Chondrocyte (in vitro differentiated cells): Measurements from ENCODE around the gene IZUMO1R. TPM values are rescaled to one million over a fixed set of nuclear protein-coding genes. Genes with fewer than 3 reads are reported as not detected.

ENCODE experiments used
- DNase-seq: peaks from one replicate; pipeline ENCODE4 v3.0.0; 2021; ENCODE audit warnings: mixed read lengths, low spot score
- H3K27ac Mint-ChIP-seq: one replicate; pipeline ENCODE4 v1.8.0; 2021; ENCODE audit warnings: mild to moderate bottlenecking, moderate library complexity, mixed read lengths; ENCODE audit not compliant: unreplicated experiment
- H3K27me3 Mint-ChIP-seq: 2 replicates; pipeline ENCODE4 v1.8.0; 2021; ENCODE audit warnings: low read depth, mixed read lengths
- H3K36me3 Mint-ChIP-seq: 2 replicates; pipeline ENCODE4 v1.8.0; 2021; ENCODE audit warnings: low read depth, mixed read lengths
- H3K4me1 Mint-ChIP-seq: 2 replicates; pipeline ENCODE4 v1.8.0; 2021; ENCODE audit warnings: low read depth, mild to moderate bottlenecking, mixed read lengths
- H3K4me3 Mint-ChIP-seq: one replicate; pipeline ENCODE4 v1.8.0; 2021; ENCODE audit warnings: mild to moderate bottlenecking, moderate library complexity, mixed read lengths; ENCODE audit not compliant: unreplicated experiment
- H3K9me3 Mint-ChIP-seq: 2 replicates; pipeline ENCODE4 v1.8.0; 2021; ENCODE audit warnings: low read depth, mixed read lengths
- total RNA-seq: library from RNA; stranded (reverse); gene quantifications from 3 replicates; pipeline ENCODE4 v1.2.1, GENCODE V29; 2021
- TF ChIP-seq, protein P1 (sequence below): fragments of 200-600 bp; sonication (generic); IDR thresholded peaks from 2 replicates; pipeline ENCODE4 v1.5.0; 2021; ENCODE audit warnings: antibody characterized with exemption, mild to moderate bottlenecking, moderate library complexity

IZUMO1R gene
- total RNA-seq, 1 donor from 2014 or later = not detected

DNA sequence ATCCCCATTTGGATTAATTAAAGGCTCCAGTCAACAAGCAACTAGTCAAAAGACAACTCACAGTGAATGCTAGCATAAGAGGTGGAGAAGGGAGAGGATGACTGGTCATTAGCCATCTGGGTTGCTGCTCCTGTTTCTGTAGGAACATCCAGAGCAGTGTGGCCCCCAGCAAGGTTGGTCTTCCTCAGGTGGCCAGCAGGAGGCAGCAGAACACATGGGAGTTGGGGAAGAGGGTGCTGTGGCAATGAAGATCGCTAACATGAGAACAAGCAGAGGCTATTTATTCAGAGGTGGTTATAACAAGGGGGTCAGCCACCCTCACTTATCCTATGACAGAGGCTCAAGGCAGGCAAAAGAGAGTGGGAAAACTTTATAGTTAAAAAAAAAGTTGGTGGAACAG lies 21.3 kb downstream of the IZUMO1R start:
- DNase-seq = no peak
- Mint-ChIP-seq H3K27ac (no peak overlapping the region), H3K4me3 (no peak overlapping the region), H3K36me3 (no peaks in the 10 kb centered on the region), H3K27me3 (peaks cover 14% of the 10 kb centered on the region), H3K9me3 (peaks cover 12% of the 10 kb centered on the region), H3K4me1 (no peaks in the 10 kb centered on the region)
- TF ChIP-seq, protein P1, sequence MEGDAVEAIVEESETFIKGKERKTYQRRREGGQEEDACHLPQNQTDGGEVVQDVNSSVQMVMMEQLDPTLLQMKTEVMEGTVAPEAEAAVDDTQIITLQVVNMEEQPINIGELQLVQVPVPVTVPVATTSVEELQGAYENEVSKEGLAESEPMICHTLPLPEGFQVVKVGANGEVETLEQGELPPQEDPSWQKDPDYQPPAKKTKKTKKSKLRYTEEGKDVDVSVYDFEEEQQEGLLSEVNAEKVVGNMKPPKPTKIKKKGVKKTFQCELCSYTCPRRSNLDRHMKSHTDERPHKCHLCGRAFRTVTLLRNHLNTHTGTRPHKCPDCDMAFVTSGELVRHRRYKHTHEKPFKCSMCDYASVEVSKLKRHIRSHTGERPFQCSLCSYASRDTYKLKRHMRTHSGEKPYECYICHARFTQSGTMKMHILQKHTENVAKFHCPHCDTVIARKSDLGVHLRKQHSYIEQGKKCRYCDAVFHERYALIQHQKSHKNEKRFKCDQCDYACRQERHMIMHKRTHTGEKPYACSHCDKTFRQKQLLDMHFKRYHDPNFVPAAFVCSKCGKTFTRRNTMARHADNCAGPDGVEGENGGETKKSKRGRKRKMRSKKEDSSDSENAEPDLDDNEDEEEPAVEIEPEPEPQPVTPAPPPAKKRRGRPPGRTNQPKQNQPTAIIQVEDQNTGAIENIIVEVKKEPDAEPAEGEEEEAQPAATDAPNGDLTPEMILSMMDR = peak; percentile 45

DNA sequence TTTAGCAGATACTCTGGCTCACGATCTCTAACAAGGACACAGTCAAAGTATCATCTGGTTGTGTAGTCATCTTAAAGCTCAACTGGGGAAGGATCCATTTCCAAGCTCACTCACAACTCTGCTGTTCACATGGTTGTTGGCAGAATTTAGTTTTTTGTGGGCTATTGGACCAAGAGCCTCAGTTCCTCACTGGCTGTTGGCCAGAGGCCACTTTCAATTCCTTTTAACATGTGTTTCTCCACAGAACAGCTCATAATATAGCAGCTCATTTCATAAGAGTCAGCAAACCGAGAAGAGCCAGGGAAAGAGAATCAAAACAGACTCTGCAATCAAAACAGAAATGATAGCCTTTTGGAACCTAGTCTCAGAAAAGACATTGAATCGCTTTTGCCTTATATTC lies 22.6 kb downstream of the IZUMO1R start:
- H3K27ac Mint-ChIP-seq = no peak overlapping the region
- no peaks in the 10 kb centered on the region for H3K4me1 Mint-ChIP-seq
- TF ChIP-seq, protein P1 = no peak
- peaks cover 12% of the 10 kb centered on the region for H3K9me3 Mint-ChIP-seq
- H3K27me3 Mint-ChIP-seq = peaks cover 16% of the 10 kb centered on the region
- no peaks in the 10 kb centered on the region for H3K36me3 Mint-ChIP-seq
- no peak overlapping the region for H3K4me3 Mint-ChIP-seq
- DNase-seq = no peak

DNA sequence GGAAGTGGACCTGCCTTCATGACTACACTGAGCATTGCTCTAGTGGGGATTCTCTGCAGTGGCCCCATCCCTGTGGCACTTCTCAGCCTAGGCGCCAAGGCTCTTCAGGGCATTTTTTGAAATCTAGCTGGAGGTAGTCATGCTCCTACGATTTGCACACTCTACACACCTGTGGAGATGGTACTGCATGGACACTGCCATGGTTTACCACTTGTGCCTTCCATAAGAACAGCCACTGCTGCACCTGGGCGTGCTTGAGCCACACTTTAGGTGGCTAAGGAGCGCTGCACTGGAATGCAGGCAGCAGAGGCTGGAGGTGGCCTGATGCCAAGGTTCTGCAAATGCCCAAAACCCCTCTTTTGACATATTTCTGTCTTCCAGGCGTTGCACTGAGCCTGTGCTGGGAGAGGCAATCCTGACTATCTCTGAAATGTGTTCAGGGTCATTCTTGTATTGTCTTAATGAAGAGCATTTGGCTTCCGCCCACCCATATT lies 24.3 kb downstream of the IZUMO1R start:
- no peaks in the 10 kb centered on the region for H3K36me3 Mint-ChIP-seq
- H3K4me3 Mint-ChIP-seq = no peak overlapping the region
- TF ChIP-seq, protein P1 = no peak
- DNase-seq = no peak
- no peak overlapping the region for H3K27ac Mint-ChIP-seq
- peaks cover 18% of the 10 kb centered on the region for H3K27me3 Mint-ChIP-seq
- H3K4me1 Mint-ChIP-seq = no peaks in the 10 kb centered on the region
- H3K9me3 Mint-ChIP-seq = peaks cover 12% of the 10 kb centered on the region

DNA sequence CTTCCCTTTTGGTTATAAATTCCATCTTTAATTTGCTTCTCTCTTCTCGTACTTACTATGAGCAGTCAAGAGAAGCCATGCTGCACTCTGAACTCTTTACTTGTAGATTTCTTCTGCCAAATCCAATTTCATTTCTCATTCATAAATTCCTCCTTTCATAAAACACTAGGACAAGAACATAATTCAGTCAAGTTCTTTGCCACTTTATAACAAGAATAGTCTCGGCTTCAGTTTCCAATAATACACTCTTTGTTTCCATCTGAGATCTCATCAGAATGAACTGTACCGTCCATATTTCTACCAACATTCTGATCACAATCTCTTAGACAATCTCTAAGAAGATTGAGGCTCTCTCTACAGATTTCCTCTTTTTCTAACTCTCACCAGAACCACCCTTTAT lies 25.1 kb downstream of the IZUMO1R start:
- Mint-ChIP-seq H3K27ac (no peak overlapping the region), H3K4me3 (no peak overlapping the region), H3K4me1 (no peaks in the 10 kb centered on the region), H3K27me3 (peaks cover 14% of the 10 kb centered on the region), H3K36me3 (no peaks in the 10 kb centered on the region), H3K9me3 (peaks cover 12% of the 10 kb centered on the region)
- TF ChIP-seq, protein P1 = no peak
- no peak for DNase-seq

DNA sequence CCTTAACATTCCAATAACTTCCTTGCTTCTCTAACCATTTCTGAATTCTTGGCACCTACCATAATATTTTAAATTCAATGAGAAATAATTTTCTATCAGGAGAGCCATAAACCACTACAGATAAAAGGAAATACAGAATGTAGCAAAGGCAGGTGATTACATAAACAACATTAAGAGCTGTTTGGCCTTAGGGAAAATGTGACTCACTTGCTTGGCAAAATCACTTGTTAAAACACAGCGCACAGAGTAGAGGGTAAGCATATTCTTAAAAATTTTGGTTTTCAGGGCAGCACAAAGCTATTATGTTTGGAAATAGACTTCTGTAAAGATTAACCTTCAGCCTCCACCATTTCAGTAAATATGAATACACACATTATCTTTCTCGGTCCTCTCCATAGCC lies 26.4 kb downstream of the IZUMO1R start:
- no peak overlapping the region for H3K4me3 Mint-ChIP-seq
- H3K36me3 Mint-ChIP-seq = no peaks in the 10 kb centered on the region
- peaks cover 9% of the 10 kb centered on the region for H3K9me3 Mint-ChIP-seq
- no peak for DNase-seq
- no peak overlapping the region for H3K27ac Mint-ChIP-seq
- H3K27me3 Mint-ChIP-seq = peaks cover 12% of the 10 kb centered on the region
- H3K4me1 Mint-ChIP-seq = no peaks in the 10 kb centered on the region
- TF ChIP-seq, protein P1 = no peak
